Activated CD8-positive, alpha-beta memory T cell treated with anti-CD3 and anti-CD28 coated beads for 36 hours (primary cell): ENCODE measurements around the gene LSS. TPM values are rescaled to one million over a fixed set of nuclear protein-coding genes. Genes with fewer than 3 reads are reported as not detected.

Experiments used
- total RNA-seq, 2 experiments: library from RNA; stranded (reverse); gene quantifications; one replicate each; pipeline ENCODE4 v1.2.3, GENCODE V29; 2021

LSS gene
- total RNA-seq, 2 experiments from 2014 or later = 19.2 to 20.1 TPM

Other genes starting within 250 kb of the LSS start
- gene COL6A1, start 247.0 kb downstream of the LSS start, total RNA-seq = 1 to 10 TPM; 5.2 to 5.5 TPM
- 10 to 100 TPM; 12.7 to 13.9 TPM for gene COL6A2, start 130.7 kb downstream of the LSS start, total RNA-seq
- gene FTCD, start 73.2 kb downstream of the LSS start, total RNA-seq = under 1 TPM in 1 of 2 experiments, not detected in 1; 0.23 TPM
- 1 to 10 TPM; 5.0 to 5.9 TPM for gene SPATC1L, start 44.3 kb downstream of the LSS start, total RNA-seq
- gene MCM3AP, start 56.8 kb upstream of the LSS start, total RNA-seq = 100 to 1,000 TPM; 125 to 133 TPM
- 10 to 100 TPM; 16.4 to 17.7 TPM for gene YBEY, start 57.6 kb upstream of the LSS start, total RNA-seq
- 10 to 100 TPM; 21.5 to 21.7 TPM for gene C21orf58, start 95.1 kb upstream of the LSS start, total RNA-seq
- 10 to 100 TPM; 50.0 to 53.1 TPM for gene PCNT, start 95.4 kb upstream of the LSS start, total RNA-seq
- 10 to 100 TPM; 26.9 to 28.5 TPM for gene DIP2A, start 230.1 kb upstream of the LSS start, total RNA-seq